Measurements from ENCODE around the gene H2AZ2.
A peak's percentile ranks its signal among the peaks of the same experiment; 100 is the strongest.
"Not testable (repeated sequence)": the region's sequence is repeated elsewhere in the genome, so short reads cannot be mapped to it uniquely, and the experiment has no call there.

H2AZ2 gene

DNA sequence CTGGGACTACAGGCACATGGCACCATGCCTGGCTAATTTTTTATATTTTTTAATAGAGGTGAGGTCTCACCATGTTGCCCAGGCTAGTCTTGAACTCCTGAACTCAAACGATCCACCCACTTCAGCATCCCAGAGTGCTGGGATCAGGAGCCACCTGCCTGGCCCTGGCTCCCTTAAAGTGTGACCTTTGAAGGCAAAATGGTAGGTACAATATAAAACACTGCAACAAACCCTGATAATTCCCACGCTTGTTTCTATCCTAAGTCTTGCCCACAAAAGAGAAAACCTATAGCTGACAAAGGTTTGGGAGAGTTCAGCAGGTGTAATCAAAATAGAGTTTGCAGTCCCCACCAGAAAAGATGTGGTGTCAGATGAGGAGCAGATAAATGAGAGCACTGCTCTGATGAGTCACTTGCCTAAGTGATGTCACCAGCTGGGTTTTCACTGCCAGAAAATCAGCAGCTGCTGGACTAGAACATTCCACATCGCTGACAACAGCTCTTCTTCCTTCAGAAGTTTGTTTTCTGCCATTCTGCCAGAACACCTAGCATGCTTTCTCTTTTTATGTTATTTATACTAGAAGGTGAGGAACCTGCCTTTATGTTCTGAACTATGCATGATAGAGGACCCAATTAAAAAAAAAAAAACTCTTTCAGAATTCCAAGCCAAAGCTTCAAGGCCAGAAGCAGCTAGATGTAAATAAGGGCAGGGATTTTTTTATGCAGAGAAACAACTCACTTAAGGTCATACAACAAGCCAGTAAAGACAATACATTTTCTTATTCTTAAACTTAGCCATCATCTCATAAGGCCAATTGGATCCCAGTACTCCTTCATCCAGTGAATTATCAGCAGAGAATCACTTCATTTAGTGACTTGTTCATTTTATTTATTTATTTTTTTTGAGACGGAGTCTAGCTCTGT lies 19.4 kb upstream of the H2AZ2 start:
- Histone ChIP-seq H2AFZ (ENCODE audit: low read depth, low read length) (no peak overlapping the region), H3K9me3 (ENCODE audit: insufficient read depth, low read length, severe bottlenecking) (peaks cover under 1% of the 10 kb centered on the region), H3K79me2 (ENCODE audit: insufficient read depth, low read length) (no peaks in the 10 kb centered on the region), H3K27ac (ENCODE audit: low read length) (no peak overlapping the region), H3K27me3 (ENCODE audit: insufficient read depth, low read length, poor library complexity) (peaks cover 7% of the 10 kb centered on the region), H4K20me1 (ENCODE audit: insufficient read depth, low read length) (no peaks in the 10 kb centered on the region), H3K4me1 (ENCODE audit: insufficient read depth, low read length) (no peaks in the 10 kb centered on the region), H3K4me2 (ENCODE audit: insufficient read depth, low read length) (no peak overlapping the region), H3K4me3 (ENCODE audit: low read depth in 1 of 2, low read length in 2 of 2) (no peak overlapping the region), H3K36me3 (ENCODE audit: insufficient read depth, low read length) (no peaks in the 10 kb centered on the region), H3K9ac (ENCODE audit: low read depth, low read length) (no peak overlapping the region)
- no peak for TF ChIP-seq CTCF (IDR thresholded peaks at IDR 0.05; ENCODE audit: borderline replicate concordance, extremely low read depth, low read length, poor library complexity, severe bottlenecking)
- no peak for TF ChIP-seq EZH2 (IDR thresholded peaks at IDR 0.05; ENCODE audit: borderline replicate concordance, low read depth, low read length, severe bottlenecking)
- 0 out of 3 replicates have a peak, but pooled peaks have one; percentile 31 for ATAC-seq (ENCODE audit: insufficient read depth, low read depth)
- no peak for DNase-seq

DNA sequence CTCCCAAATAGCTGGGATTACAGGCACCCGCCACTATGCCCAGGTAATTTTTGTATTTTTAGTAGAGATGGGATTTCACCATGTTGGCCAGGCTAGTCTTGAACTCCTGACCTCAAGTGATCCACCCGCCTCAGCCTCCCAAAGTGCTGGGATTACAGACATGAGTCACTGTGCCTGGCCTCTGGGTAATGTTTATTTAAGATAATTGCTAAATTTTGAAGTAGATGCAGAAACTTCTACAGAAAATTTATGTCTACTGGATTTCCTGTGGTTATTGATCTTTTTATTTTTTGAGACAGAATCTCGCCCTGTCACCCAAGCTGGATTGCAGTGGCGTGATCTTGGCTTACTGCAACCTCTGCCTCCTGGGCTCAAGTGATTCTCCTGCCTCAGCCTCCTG lies 14.1 kb upstream of the H2AZ2 start:
- not testable (repeated sequence) for H3K27ac ChIP-seq (ENCODE audit: low read length); H3K4me2 ChIP-seq (ENCODE audit: insufficient read depth, low read length); DNase-seq

GRCh38 chr7:44858161-44858560 lies 10.3 kb upstream of the H2AZ2 start:
- TF ChIP-seq CTCF (IDR thresholded peaks at IDR 0.05; ENCODE audit: borderline replicate concordance, extremely low read depth, low read length, poor library complexity, severe bottlenecking) (peak; percentile 22), EZH2 (IDR thresholded peaks at IDR 0.05; ENCODE audit: borderline replicate concordance, low read depth, low read length, severe bottlenecking) (no peak)
- Histone ChIP-seq H3K27me3 (ENCODE audit: insufficient read depth, low read length, poor library complexity) (no peaks in the 10 kb centered on the region), H3K4me3 (ENCODE audit: low read depth in 1 of 2, low read length in 2 of 2) (no peak overlapping the region), H4K20me1 (ENCODE audit: insufficient read depth, low read length) (no peaks in the 10 kb centered on the region), H3K4me2 (ENCODE audit: insufficient read depth, low read length) (no peak overlapping the region), H3K4me1 (ENCODE audit: insufficient read depth, low read length) (peaks cover 6% of the 10 kb centered on the region; the same call in 1 of the 2 replicates), H3K79me2 (ENCODE audit: insufficient read depth, low read length) (no peaks in the 10 kb centered on the region), H3K36me3 (ENCODE audit: insufficient read depth, low read length) (no peaks in the 10 kb centered on the region), H3K9me3 (ENCODE audit: insufficient read depth, low read length, severe bottlenecking) (no peaks in the 10 kb centered on the region), H2AFZ (ENCODE audit: low read depth, low read length) (no peak overlapping the region), H3K9ac (ENCODE audit: low read depth, low read length) (no peak overlapping the region), H3K27ac (ENCODE audit: low read length) (no peak overlapping the region)
- ATAC-seq (ENCODE audit: insufficient read depth, low read depth) (no peak), DNase-seq (no peak)

More for the DNA sequence above, 14.1 kb upstream of the H2AZ2 start:
- H3K79me2 ChIP-seq (ENCODE audit: insufficient read depth, low read length); H4K20me1 ChIP-seq (ENCODE audit: insufficient read depth, low read length); H3K27me3 ChIP-seq (ENCODE audit: insufficient read depth, low read length, poor library complexity); H3K9me3 ChIP-seq (ENCODE audit: insufficient read depth, low read length, severe bottlenecking); H2AFZ ChIP-seq (ENCODE audit: low read depth, low read length); H3K4me3 ChIP-seq (ENCODE audit: low read depth in 1 of 2, low read length in 2 of 2); H3K36me3 ChIP-seq (ENCODE audit: insufficient read depth, low read length); ATAC-seq (ENCODE audit: insufficient read depth, low read depth); H3K9ac ChIP-seq (ENCODE audit: low read depth, low read length); H3K4me1 ChIP-seq (ENCODE audit: insufficient read depth, low read length): not testable (repeated sequence)

- no peak for TF ChIP-seq EZH2 (IDR thresholded peaks at IDR 0.05; ENCODE audit: borderline replicate concordance, low read depth, low read length, severe bottlenecking)
- no peak for TF ChIP-seq CTCF (IDR thresholded peaks at IDR 0.05; ENCODE audit: borderline replicate concordance, extremely low read depth, low read length, poor library complexity, severe bottlenecking)
- Histone ChIP-seq H3K27ac (ENCODE audit: low read length) (no peak overlapping the region), H3K4me3 (ENCODE audit: low read depth in 1 of 2, low read length in 2 of 2) (no peak overlapping the region), H3K27me3 (ENCODE audit: insufficient read depth, low read length, poor library complexity) (no peaks in the 10 kb centered on the region), H4K20me1 (ENCODE audit: insufficient read depth, low read length) (no peaks in the 10 kb centered on the region), H3K9ac (ENCODE audit: low read depth, low read length) (no peak overlapping the region), H2AFZ (ENCODE audit: low read depth, low read length) (no peak overlapping the region), H3K4me2 (ENCODE audit: insufficient read depth, low read length) (no peak overlapping the region), H3K36me3 (ENCODE audit: insufficient read depth, low read length) (no peaks in the 10 kb centered on the region), H3K4me1 (ENCODE audit: insufficient read depth, low read length) (peaks cover 6% of the 10 kb centered on the region; the same call in 1 of the 2 replicates), H3K9me3 (ENCODE audit: insufficient read depth, low read length, severe bottlenecking) (no peaks in the 10 kb centered on the region), H3K79me2 (ENCODE audit: insufficient read depth, low read length) (no peaks in the 10 kb centered on the region)
- ATAC-seq (ENCODE audit: insufficient read depth, low read depth) (no peak), DNase-seq (no peak)
Measured at GRCh38 chr7:44854644-44855364, 6.9 kb upstream of the H2AZ2 start.

All from DND-41 (cell line).